ENCODE measurements around the gene SOCS2.
"Not testable (repeated sequence)": the region's sequence is repeated elsewhere in the genome, so short reads cannot be mapped to it uniquely, and the experiment has no call there.

Gene SOCS2

DNA sequence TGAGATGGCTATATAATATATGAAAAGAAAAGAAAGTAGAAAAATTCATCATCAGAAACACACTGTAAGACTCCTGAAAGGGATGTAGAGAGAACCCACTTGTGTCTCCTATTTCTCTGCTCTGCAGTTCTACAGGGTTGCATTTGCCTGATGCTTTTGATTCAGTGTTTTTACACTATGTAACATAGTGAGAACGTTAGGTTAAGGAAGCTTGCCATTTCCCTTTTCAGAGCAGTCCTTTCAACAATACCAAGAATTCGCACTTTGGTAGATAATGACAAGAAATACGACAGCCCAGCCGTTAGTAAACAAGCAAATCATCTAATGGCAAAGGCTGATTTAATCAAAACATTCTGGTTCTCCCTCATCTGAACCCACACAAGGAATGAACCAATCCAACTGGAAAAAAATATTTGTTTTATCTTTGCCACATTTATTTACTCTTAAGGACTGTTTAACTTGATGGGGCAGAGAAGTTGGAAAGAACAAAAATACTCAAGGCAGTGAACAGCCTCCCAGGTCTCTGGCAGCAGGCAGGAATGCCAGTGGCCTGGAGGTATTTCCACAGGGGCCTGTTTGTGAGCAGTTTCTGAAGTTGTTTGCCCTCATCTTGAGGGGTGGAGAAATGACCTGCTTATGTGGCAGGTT, 30.8 kb upstream of the SOCS2 start:
- H3K9me3 ChIP-seq (ENCODE audit: insufficient read depth, low read depth, low read length) = no peaks in the 10 kb centered on the region
- no peak overlapping the region for H3K9ac ChIP-seq (ENCODE audit: low read depth, low read length)
- H3K4me3 ChIP-seq (ENCODE audit: low read length) = no peak overlapping the region
- H3K4me1 ChIP-seq (ENCODE audit: insufficient read depth, low read length) = no peaks in the 10 kb centered on the region; the same call in 1 of the 2 replicates
- H3K36me3 ChIP-seq (ENCODE audit: insufficient read depth, low read length) = no peaks in the 10 kb centered on the region
- WGBS = 86% methylated on average over 4 of the region's 4 CpGs
- H3K27ac ChIP-seq (ENCODE audit: low read depth, low read length) = no peak overlapping the region
- no peaks in the 10 kb centered on the region for H3K27me3 ChIP-seq (ENCODE audit: insufficient read depth, low read length)

GRCh38 chr12:93547778-93548177, 24.7 kb upstream of the SOCS2 start:
- WGBS = 89% methylated on average over 2 of the region's 2 CpGs
- H3K4me3 ChIP-seq (ENCODE audit: low read length) = no peak overlapping the region
- H3K9me3 ChIP-seq (ENCODE audit: insufficient read depth, low read depth, low read length) = no peaks in the 10 kb centered on the region
- H3K27ac ChIP-seq (ENCODE audit: low read depth, low read length) = no peak overlapping the region
- H3K4me1 ChIP-seq (ENCODE audit: insufficient read depth, low read length) = no peaks in the 10 kb centered on the region
- H3K27me3 ChIP-seq (ENCODE audit: insufficient read depth, low read length) = no peaks in the 10 kb centered on the region
- no peak overlapping the region for H3K9ac ChIP-seq (ENCODE audit: low read depth, low read length)
- no peaks in the 10 kb centered on the region for H3K36me3 ChIP-seq (ENCODE audit: insufficient read depth, low read length)

GRCh38 chr12:93549174-93549573, 23.3 kb upstream of the SOCS2 start:
- Histone ChIP-seq H3K36me3 (ENCODE audit: insufficient read depth, low read length) (no peaks in the 10 kb centered on the region), H3K27ac (ENCODE audit: low read depth, low read length) (no peak overlapping the region), H3K4me1 (ENCODE audit: insufficient read depth, low read length) (no peaks in the 10 kb centered on the region), H3K4me3 (ENCODE audit: low read length) (no peak overlapping the region), H3K9ac (ENCODE audit: low read depth, low read length) (no peak overlapping the region), H3K9me3 (ENCODE audit: insufficient read depth, low read depth, low read length) (no peaks in the 10 kb centered on the region), H3K27me3 (ENCODE audit: insufficient read depth, low read length) (no peaks in the 10 kb centered on the region)
- 80% methylated on average over 6 of the region's 6 CpGs for WGBS

GRCh38 chr12:93550748-93551611, 21.5 kb upstream of the SOCS2 start:
- H3K36me3 ChIP-seq (ENCODE audit: insufficient read depth, low read length) = peaks cover 4% of the 10 kb centered on the region; the same call in 1 of the 2 replicates
- WGBS = 86% methylated on average over 11 of the region's 11 CpGs
- H3K27ac ChIP-seq (ENCODE audit: low read depth, low read length) = no peak overlapping the region
- H3K9ac ChIP-seq (ENCODE audit: low read depth, low read length) = no peak overlapping the region
- no peak overlapping the region for H3K4me3 ChIP-seq (ENCODE audit: low read length)
- H3K27me3 ChIP-seq (ENCODE audit: insufficient read depth, low read length) = no peaks in the 10 kb centered on the region
- H3K4me1 ChIP-seq (ENCODE audit: insufficient read depth, low read length) = no peaks in the 10 kb centered on the region
- H3K9me3 ChIP-seq (ENCODE audit: insufficient read depth, low read depth, low read length) = no peaks in the 10 kb centered on the region

GRCh38 chr12:93552427-93552826, 20.0 kb upstream of the SOCS2 start:
- Histone ChIP-seq H3K9ac (ENCODE audit: low read depth, low read length) (no peak overlapping the region), H3K4me3 (ENCODE audit: low read length) (no peak overlapping the region), H3K9me3 (ENCODE audit: insufficient read depth, low read depth, low read length) (peaks cover 3% of the 10 kb centered on the region; the same call in 1 of the 2 replicates), H3K27ac (ENCODE audit: low read depth, low read length) (no peak overlapping the region), H3K4me1 (ENCODE audit: insufficient read depth, low read length) (no peaks in the 10 kb centered on the region), H3K36me3 (ENCODE audit: insufficient read depth, low read length) (peaks cover 4% of the 10 kb centered on the region; the same call in 1 of the 2 replicates), H3K27me3 (ENCODE audit: insufficient read depth, low read length) (no peaks in the 10 kb centered on the region)
- 78% methylated on average over 4 of the region's 4 CpGs for whole genome bisulfite sequencing

DNA sequence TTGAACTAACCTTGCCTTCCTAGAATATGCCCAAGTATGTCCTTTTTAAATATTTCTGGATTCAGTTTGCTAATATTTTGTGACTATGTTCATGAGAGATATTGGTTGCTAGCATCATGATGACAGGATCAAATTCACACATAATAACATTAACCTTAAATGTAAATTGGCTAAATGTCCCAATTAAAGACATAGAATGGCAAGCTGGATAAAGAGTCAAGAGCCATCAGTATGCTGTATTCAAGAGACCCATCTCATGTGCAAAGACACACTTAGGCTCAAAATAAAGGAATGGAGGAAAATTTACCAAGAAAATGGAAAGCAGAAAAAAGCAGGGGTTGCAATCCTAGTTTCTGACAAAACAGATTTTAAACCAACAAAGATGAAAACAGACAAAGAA, 14.6 kb upstream of the SOCS2 start:
- H3K36me3 ChIP-seq (ENCODE audit: insufficient read depth, low read length); H3K9ac ChIP-seq (ENCODE audit: low read depth, low read length); H3K27ac ChIP-seq (ENCODE audit: low read depth, low read length); H3K4me3 ChIP-seq (ENCODE audit: low read length); H3K27me3 ChIP-seq (ENCODE audit: insufficient read depth, low read length); H3K4me1 ChIP-seq (ENCODE audit: insufficient read depth, low read length): not testable (repeated sequence)
- peaks cover 20% of the 10 kb centered on the region; the same call in 1 of the 2 replicates for H3K9me3 ChIP-seq (ENCODE audit: insufficient read depth, low read depth, low read length)

DNA sequence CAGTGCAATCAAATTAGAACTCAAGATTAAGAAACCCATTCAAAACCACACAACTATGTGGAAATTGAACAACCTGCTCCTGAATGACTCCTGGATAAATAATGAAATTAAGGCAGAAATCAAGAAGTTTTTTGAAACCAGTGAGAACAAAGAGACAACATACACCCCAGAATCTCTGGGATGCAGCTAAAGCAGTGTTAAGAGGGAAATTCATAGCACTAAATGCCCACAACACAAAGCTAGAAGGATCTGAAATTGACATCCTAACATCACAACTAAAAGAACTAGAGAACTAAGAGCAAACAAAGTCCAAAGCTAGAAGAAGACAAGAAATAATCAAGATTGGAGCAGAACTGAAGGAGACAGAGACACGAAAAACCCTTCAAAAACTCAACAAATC, 13.8 kb upstream of the SOCS2 start:
- H3K36me3 ChIP-seq (ENCODE audit: insufficient read depth, low read length) = peaks cover 13% of the 10 kb centered on the region; the same call in 1 of the 2 replicates
- not testable (repeated sequence) for H3K9ac ChIP-seq (ENCODE audit: low read depth, low read length); H3K4me1 ChIP-seq (ENCODE audit: insufficient read depth, low read length); H3K27ac ChIP-seq (ENCODE audit: low read depth, low read length); H3K27me3 ChIP-seq (ENCODE audit: insufficient read depth, low read length); H3K4me3 ChIP-seq (ENCODE audit: low read length)
- H3K9me3 ChIP-seq (ENCODE audit: insufficient read depth, low read depth, low read length) = peaks cover 20% of the 10 kb centered on the region; the same call in 1 of the 2 replicates
- no CpG with 5 or more reads among the region's 1 CpG for WGBS

GRCh38 chr12:93563807-93564538, 8.5 kb upstream of the SOCS2 start:
- Histone ChIP-seq H3K36me3 (ENCODE audit: insufficient read depth, low read length) (peaks cover 14% of the 10 kb centered on the region; the same call in 1 of the 2 replicates), H3K9ac (ENCODE audit: low read depth, low read length) (no peak overlapping the region), H3K4me3 (ENCODE audit: low read length) (no peak overlapping the region), H3K27me3 (ENCODE audit: insufficient read depth, low read length) (no peaks in the 10 kb centered on the region), H3K9me3 (ENCODE audit: insufficient read depth, low read depth, low read length) (peaks cover 3% of the 10 kb centered on the region; the same call in 1 of the 2 replicates), H3K27ac (ENCODE audit: low read depth, low read length) (no peak overlapping the region), H3K4me1 (ENCODE audit: insufficient read depth, low read length) (no peaks in the 10 kb centered on the region)
- WGBS = 90% methylated on average over 6 of the region's 6 CpGs

DNA sequence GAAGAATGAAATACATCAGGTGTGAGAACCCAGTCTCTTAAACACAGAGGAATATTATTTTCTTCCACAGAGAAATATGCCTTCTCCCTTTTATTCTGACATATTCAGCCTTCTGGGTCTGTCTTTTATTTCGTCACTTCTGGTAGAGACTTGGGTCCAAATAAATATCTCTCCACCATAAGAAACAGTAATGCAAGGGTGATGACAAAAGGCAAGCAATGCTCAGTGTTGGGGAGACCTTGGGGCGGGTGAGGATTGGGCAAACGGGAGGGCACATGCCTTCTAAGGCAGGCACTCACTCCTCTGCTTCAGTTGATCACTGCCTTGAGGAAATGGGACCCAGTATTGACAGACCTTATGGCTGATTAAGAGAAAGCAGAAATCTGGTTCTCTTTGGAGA, 6.7 kb upstream of the SOCS2 start:
- 94% methylated on average over 3 of the region's 3 CpGs for WGBS
- H3K9me3 ChIP-seq (ENCODE audit: insufficient read depth, low read depth, low read length) = peaks cover 3% of the 10 kb centered on the region; the same call in 1 of the 2 replicates
- peaks cover 14% of the 10 kb centered on the region; the same call in 1 of the 2 replicates for H3K36me3 ChIP-seq (ENCODE audit: insufficient read depth, low read length)
- H3K4me1 ChIP-seq (ENCODE audit: insufficient read depth, low read length) = no peaks in the 10 kb centered on the region
- H3K4me3 ChIP-seq (ENCODE audit: low read length) = no peak overlapping the region
- no peak overlapping the region for H3K9ac ChIP-seq (ENCODE audit: low read depth, low read length)
- no peak overlapping the region for H3K27ac ChIP-seq (ENCODE audit: low read depth, low read length)
- H3K27me3 ChIP-seq (ENCODE audit: insufficient read depth, low read length) = no peaks in the 10 kb centered on the region

DNA sequence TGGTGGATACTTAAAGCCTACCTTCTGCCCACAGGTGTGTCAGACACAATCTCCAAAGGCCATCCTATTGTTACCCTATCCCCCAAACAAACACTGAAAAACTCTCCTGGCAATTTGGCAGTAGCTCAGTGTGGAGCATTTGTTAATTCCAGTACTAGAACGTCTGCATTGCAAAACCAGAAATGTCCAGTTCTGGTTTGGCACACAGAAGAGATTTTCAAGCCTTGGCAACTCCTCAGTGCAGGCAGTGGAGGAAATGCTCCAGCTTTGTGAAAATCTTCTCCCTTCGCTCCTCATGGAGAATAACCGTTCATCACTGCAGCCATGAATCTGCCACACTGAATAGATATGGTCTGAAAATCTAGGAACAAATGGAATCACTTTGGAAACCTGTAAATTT, 5.3 kb upstream of the SOCS2 start:
- peaks cover 3% of the 10 kb centered on the region for H3K27me3 ChIP-seq (ENCODE audit: insufficient read depth, low read length)
- no peaks in the 10 kb centered on the region for H3K4me1 ChIP-seq (ENCODE audit: insufficient read depth, low read length)
- WGBS = 90% methylated on average over 3 of the region's 3 CpGs
- no peak overlapping the region for H3K27ac ChIP-seq (ENCODE audit: low read depth, low read length)
- H3K36me3 ChIP-seq (ENCODE audit: insufficient read depth, low read length) = peaks cover 14% of the 10 kb centered on the region; the same call in 1 of the 2 replicates
- no peaks in the 10 kb centered on the region for H3K9me3 ChIP-seq (ENCODE audit: insufficient read depth, low read depth, low read length)
- H3K4me3 ChIP-seq (ENCODE audit: low read length) = no peak overlapping the region
- H3K9ac ChIP-seq (ENCODE audit: low read depth, low read length) = no peak overlapping the region

- no peak overlapping the region for H3K4me3 ChIP-seq (ENCODE audit: low read length)
- H3K36me3 ChIP-seq (ENCODE audit: insufficient read depth, low read length) = peaks cover 14% of the 10 kb centered on the region; the same call in 1 of the 2 replicates
- WGBS = 96% methylated on average over 3 of the region's 3 CpGs
- H3K27me3 ChIP-seq (ENCODE audit: insufficient read depth, low read length) = peaks cover 12% of the 10 kb centered on the region
- no peak overlapping the region for H3K9ac ChIP-seq (ENCODE audit: low read depth, low read length)
- H3K9me3 ChIP-seq (ENCODE audit: insufficient read depth, low read depth, low read length) = no peaks in the 10 kb centered on the region
- H3K4me1 ChIP-seq (ENCODE audit: insufficient read depth, low read length) = no peaks in the 10 kb centered on the region
- no peak overlapping the region for H3K27ac ChIP-seq (ENCODE audit: low read depth, low read length)
Observed at GRCh38 chr12:93568091-93568490, 4.4 kb upstream of the SOCS2 start.

Data from HUES64 (cell line).